ENCODE results near the gene B3GNT8. TPM values are rescaled to one million over a fixed set of nuclear protein-coding genes. Genes with fewer than 3 reads are reported as not detected.
"Not testable (repeated sequence)": the region's sequence is repeated elsewhere in the genome, so short reads cannot be mapped to it uniquely, and the experiment has no call there.

B3GNT8 gene
- total and polyA plus RNA-seq, 2 donors, result 0.69 to 4.5 TPM

- H3K27ac ChIP-seq (ENCODE audit: low read depth), result no peak overlapping the region
- no peak for DNase-seq (ENCODE audit: extremely low spot score)
- no peak overlapping the region for H3K4me3 ChIP-seq (ENCODE audit: low read depth, low read length)
- H3K4me1 ChIP-seq (ENCODE audit: insufficient read depth), result no peaks in the 10 kb centered on the region
- H3K36me3 ChIP-seq (ENCODE audit: insufficient read depth), result no peaks in the 10 kb centered on the region
- WGBS, result 60% methylated on average over 6 of the region's 6 CpGs
Observed at GRCh38 chr19:41443813-41444455, 16.8 kb upstream of the B3GNT8 start.

- H3K4me3 ChIP-seq (ENCODE audit: low read depth, low read length), result no peak within 1 kb of the TSS
- no peak within 1 kb of the TSS for H3K27ac ChIP-seq (ENCODE audit: low read depth)
- H3K36me3 ChIP-seq (ENCODE audit: insufficient read depth), result no peaks in the 10 kb centered on the region
- whole genome bisulfite sequencing, result 67% methylated on average over 7 of the region's 7 CpGs
- no peaks in the 10 kb centered on the region for H3K4me1 ChIP-seq (ENCODE audit: insufficient read depth)
- no peak for DNase-seq (ENCODE audit: extremely low spot score)
Observed at GRCh38 chr19:41442473-41443355, 15.5 kb upstream of the B3GNT8 start, which contains the start of gene ERICH4. ERICH4 (plus strand) TSS chr19:41443156; CDS start chr19:41443170, 14 bp downstream.

GRCh38 chr19:41441321-41441945 is 14.3 kb upstream of the B3GNT8 start:
- no peak for DNase-seq (ENCODE audit: extremely low spot score)
- Histone ChIP-seq H3K27ac (ENCODE audit: low read depth) (no peak overlapping the region), H3K4me1 (ENCODE audit: insufficient read depth) (no peaks in the 10 kb centered on the region), H3K36me3 (ENCODE audit: insufficient read depth) (no peaks in the 10 kb centered on the region), H3K4me3 (ENCODE audit: low read depth, low read length) (no peak overlapping the region)
- 85% methylated on average over 15 of the region's 15 CpGs for WGBS

GRCh38 chr19:41439441-41440222 is 12.5 kb upstream of the B3GNT8 start, which contains the start of gene DMAC2:
DMAC2 (minus strand) TSS chr19:41439912; CDS start chr19:41439899, 13 bp downstream.
- Histone ChIP-seq H3K27ac (ENCODE audit: low read depth) (peak within 1 kb of the TSS; percentile 95), H3K4me3 (ENCODE audit: low read depth, low read length) (peak within 1 kb of the TSS; percentile 60), H3K36me3 (ENCODE audit: insufficient read depth) (no peaks in the 10 kb centered on the region), H3K4me1 (ENCODE audit: insufficient read depth) (no peaks in the 10 kb centered on the region)
- DNase-seq (ENCODE audit: extremely low spot score), result peak; percentile 96
- under 1% methylated on average over 40 of the region's 40 CpGs for WGBS

GRCh38 chr19:41437944-41438574 is 10.9 kb upstream of the B3GNT8 start:
- WGBS, result 90% methylated on average over 7 of the region's 7 CpGs
- no peak for DNase-seq (ENCODE audit: extremely low spot score)
- H3K4me1 ChIP-seq (ENCODE audit: insufficient read depth), result no peaks in the 10 kb centered on the region
- H3K27ac ChIP-seq (ENCODE audit: low read depth), result no peak overlapping the region
- peaks cover 3% of the 10 kb centered on the region for H3K36me3 ChIP-seq (ENCODE audit: insufficient read depth)
- H3K4me3 ChIP-seq (ENCODE audit: low read depth, low read length), result no peak overlapping the region

GRCh38 chr19:41436674-41436951 is 9.4 kb upstream of the B3GNT8 start:
- H3K27ac ChIP-seq (ENCODE audit: low read depth), result no peak overlapping the region
- no peaks in the 10 kb centered on the region for H3K4me1 ChIP-seq (ENCODE audit: insufficient read depth)
- H3K4me3 ChIP-seq (ENCODE audit: low read depth, low read length), result no peak overlapping the region
- no peak for DNase-seq (ENCODE audit: extremely low spot score)
- H3K36me3 ChIP-seq (ENCODE audit: insufficient read depth), result peaks cover 3% of the 10 kb centered on the region

GRCh38 chr19:41435936-41436673 is 8.9 kb upstream of the B3GNT8 start:
- WGBS, result 95% methylated on average over 19 of the region's 19 CpGs
- H3K4me1 ChIP-seq (ENCODE audit: insufficient read depth), result no peaks in the 10 kb centered on the region
- no peak for DNase-seq (ENCODE audit: extremely low spot score)
- no peak overlapping the region for H3K4me3 ChIP-seq (ENCODE audit: low read depth, low read length)
- H3K36me3 ChIP-seq (ENCODE audit: insufficient read depth), result peaks cover 3% of the 10 kb centered on the region
- H3K27ac ChIP-seq (ENCODE audit: low read depth), result no peak overlapping the region

GRCh38 chr19:41435376-41435775 is 8.2 kb upstream of the B3GNT8 start:
- DNase-seq (ENCODE audit: extremely low spot score); H3K4me1 ChIP-seq (ENCODE audit: insufficient read depth); H3K4me3 ChIP-seq (ENCODE audit: low read depth, low read length); H3K27ac ChIP-seq (ENCODE audit: low read depth); H3K36me3 ChIP-seq (ENCODE audit: insufficient read depth): not testable (repeated sequence)
- 98% methylated on average over 11 of the region's 11 CpGs for WGBS

- WGBS, result 82% methylated on average over 5 of the region's 5 CpGs
- H3K27ac ChIP-seq (ENCODE audit: low read depth), result no peak overlapping the region
- H3K36me3 ChIP-seq (ENCODE audit: insufficient read depth), result peaks cover 3% of the 10 kb centered on the region
- no peak for DNase-seq (ENCODE audit: extremely low spot score)
- H3K4me3 ChIP-seq (ENCODE audit: low read depth, low read length), result no peak overlapping the region
- H3K4me1 ChIP-seq (ENCODE audit: insufficient read depth), result no peaks in the 10 kb centered on the region
Observed at GRCh38 chr19:41434450-41434849, 7.3 kb upstream of the B3GNT8 start.

GRCh38 chr19:41433171-41433570 is 6.0 kb upstream of the B3GNT8 start:
- no peak for DNase-seq (ENCODE audit: extremely low spot score)
- peaks cover 3% of the 10 kb centered on the region for H3K36me3 ChIP-seq (ENCODE audit: insufficient read depth)
- H3K4me3 ChIP-seq (ENCODE audit: low read depth, low read length), result no peak overlapping the region
- WGBS, result 91% methylated on average over 18 of the region's 18 CpGs
- H3K4me1 ChIP-seq (ENCODE audit: insufficient read depth), result no peaks in the 10 kb centered on the region
- no peak overlapping the region for H3K27ac ChIP-seq (ENCODE audit: low read depth)

GRCh38 chr19:41431426-41432386 is 4.5 kb upstream of the B3GNT8 start:
- no peak for DNase-seq (ENCODE audit: extremely low spot score)
- no peak overlapping the region for H3K4me3 ChIP-seq (ENCODE audit: low read depth, low read length)
- WGBS, result 69% methylated on average over 23 of the region's 23 CpGs
- H3K36me3 ChIP-seq (ENCODE audit: insufficient read depth), result peaks cover 3% of the 10 kb centered on the region
- no peak overlapping the region for H3K27ac ChIP-seq (ENCODE audit: low read depth)
- H3K4me1 ChIP-seq (ENCODE audit: insufficient read depth), result no peaks in the 10 kb centered on the region

- no peak overlapping the region for H3K27ac ChIP-seq (ENCODE audit: low read depth)
- no peaks in the 10 kb centered on the region for H3K4me1 ChIP-seq (ENCODE audit: insufficient read depth)
- H3K4me3 ChIP-seq (ENCODE audit: low read depth, low read length), result no peak overlapping the region
- no peak for DNase-seq (ENCODE audit: extremely low spot score)
- 91% methylated on average over 6 of the region's 6 CpGs for WGBS
- H3K36me3 ChIP-seq (ENCODE audit: insufficient read depth), result peaks cover 3% of the 10 kb centered on the region
Observed at GRCh38 chr19:41430922-41431321, 3.7 kb upstream of the B3GNT8 start.

All from urinary bladder (tissue), 4 donors.